ENCODE measurements around the gene CTBP2.

- TF ChIP-seq CTCF (IDR thresholded peaks at IDR 0.05) (no peak), POLR2A (IDR thresholded peaks at IDR 0.05) (no peak)
Observed at GRCh38 chr10:124975977-124976514, 184.3 kb downstream of the CTBP2 start.

Measured in right lobe of liver (tissue), 4 donors.